Breast epithelium (tissue), 3 donors: ENCODE data around the gene KRT3.

Experiments used
- POLR2A ChIP-seq: fragments of 450-650 bp; IDR thresholded peaks from one replicate; pipeline ENCODE4 v1.6.1; 2016; ENCODE audit warnings: antibody characterized with exemption, mild to moderate bottlenecking, moderate library complexity
- POLR2AphosphoS5 ChIP-seq, 3 donors: sonication (generic); formaldehyde crosslinking; IDR thresholded peaks; one replicate each; pipeline ENCODE4 v1.6.1; 2017; ENCODE audit warnings: antibody characterized with exemption in 3 of 3
- TF ChIP-seq, protein P1 (sequence below), 3 donors: fragments of 450-650 bp; IDR thresholded peaks; one replicate each; pipeline ENCODE4 v1.5.1; 2016 to 2017; ENCODE audit warnings: antibody characterized with exemption in 3 of 3, mild to moderate bottlenecking in 3 of 3, moderate library complexity in 3 of 3

DNA sequence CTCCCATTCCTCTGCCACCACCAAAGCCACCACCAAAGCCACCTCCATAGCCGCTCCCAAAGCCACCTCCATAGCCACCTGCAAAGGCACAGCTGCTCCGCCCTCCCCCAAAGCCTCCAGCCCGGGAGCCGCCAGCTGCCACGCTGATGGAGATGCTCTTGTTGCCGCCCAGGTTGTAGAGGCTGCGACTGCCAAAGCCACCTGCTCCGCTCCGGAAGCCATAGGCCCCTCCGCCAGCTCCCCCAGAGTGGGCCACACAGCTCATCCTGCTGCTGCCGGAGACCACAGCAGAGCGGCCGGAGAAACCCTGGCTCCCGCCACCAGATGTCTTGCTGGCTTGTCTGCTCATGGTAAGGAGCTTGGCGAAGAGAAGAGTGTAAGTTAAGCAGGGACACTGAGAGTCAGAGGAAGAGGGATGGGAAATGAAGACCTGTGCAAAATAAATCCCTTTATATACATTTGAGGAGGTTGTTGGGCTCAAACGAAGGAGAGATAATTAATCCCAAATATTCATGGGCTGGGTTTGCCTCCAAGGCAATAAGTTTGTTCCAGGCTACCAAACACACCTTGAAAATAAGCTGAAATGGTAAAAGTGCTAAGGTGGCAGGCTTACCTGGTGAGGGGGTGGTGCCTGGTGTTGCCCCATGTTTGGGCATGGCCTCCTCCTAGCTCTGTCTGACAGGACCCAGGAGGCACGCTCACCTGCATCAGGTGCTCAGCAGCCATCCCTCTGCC lies at the start of gene KRT3:
- TF ChIP-seq, protein P1, sequence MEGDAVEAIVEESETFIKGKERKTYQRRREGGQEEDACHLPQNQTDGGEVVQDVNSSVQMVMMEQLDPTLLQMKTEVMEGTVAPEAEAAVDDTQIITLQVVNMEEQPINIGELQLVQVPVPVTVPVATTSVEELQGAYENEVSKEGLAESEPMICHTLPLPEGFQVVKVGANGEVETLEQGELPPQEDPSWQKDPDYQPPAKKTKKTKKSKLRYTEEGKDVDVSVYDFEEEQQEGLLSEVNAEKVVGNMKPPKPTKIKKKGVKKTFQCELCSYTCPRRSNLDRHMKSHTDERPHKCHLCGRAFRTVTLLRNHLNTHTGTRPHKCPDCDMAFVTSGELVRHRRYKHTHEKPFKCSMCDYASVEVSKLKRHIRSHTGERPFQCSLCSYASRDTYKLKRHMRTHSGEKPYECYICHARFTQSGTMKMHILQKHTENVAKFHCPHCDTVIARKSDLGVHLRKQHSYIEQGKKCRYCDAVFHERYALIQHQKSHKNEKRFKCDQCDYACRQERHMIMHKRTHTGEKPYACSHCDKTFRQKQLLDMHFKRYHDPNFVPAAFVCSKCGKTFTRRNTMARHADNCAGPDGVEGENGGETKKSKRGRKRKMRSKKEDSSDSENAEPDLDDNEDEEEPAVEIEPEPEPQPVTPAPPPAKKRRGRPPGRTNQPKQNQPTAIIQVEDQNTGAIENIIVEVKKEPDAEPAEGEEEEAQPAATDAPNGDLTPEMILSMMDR (IDR thresholded peaks at IDR 0.05): no peak
- TF ChIP-seq POLR2A (no peak), POLR2AphosphoS5 (IDR thresholded peaks at IDR 0.05) (no peak)
